GM12865 (cell line): Measurements from ENCODE around the gene SEMA5A.
A peak's percentile ranks its signal among the peaks of the same experiment; 100 is the strongest.
"Not testable (repeated sequence)": the region's sequence is repeated elsewhere in the genome, so short reads cannot be mapped to it uniquely, and the experiment has no call there.

ENCODE experiments used
- DNase-seq: peaks from one replicate; pipeline ENCODE4 v3.0.0; 2010; ENCODE audit warnings: low read depth
- H3K4me3 ChIP-seq: 2 replicates; pipeline ENCODE4 v1.5.1; 2011; ENCODE audit warnings: mild to moderate bottlenecking, low read depth, low read length, control low read depth
- TF ChIP-seq, protein P1 (sequence below): IDR thresholded peaks from 2 replicates; pipeline ENCODE4 v1.5.1; 2011; ENCODE audit warnings: low read length, control low read depth, low read depth, inconsistent platforms; ENCODE audit not compliant: insufficient read depth; ENCODE audit errors: missing control alignments

The SEMA5A gene

DNA sequence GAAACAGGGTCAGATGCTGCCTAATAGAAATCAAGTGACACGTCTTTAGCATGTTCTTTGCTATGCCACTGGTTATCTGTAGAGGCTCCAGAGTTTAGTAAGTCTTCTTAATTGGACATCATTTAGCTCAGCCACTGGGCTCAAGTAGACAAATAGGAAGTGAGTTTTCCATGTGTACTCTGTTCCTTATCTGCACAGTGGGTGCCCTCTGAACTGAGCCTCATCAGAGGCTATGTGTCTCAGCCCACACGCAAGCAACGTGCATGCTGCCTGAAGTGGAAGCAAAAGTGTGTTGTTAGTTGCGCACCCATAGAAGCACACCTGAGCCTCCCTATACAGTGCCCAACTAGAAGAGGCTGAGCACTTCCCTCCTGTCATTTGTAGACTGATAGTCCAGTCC, 134.7 kb downstream of the SEMA5A start:
- no peak for DNase-seq
- TF ChIP-seq, protein P1, sequence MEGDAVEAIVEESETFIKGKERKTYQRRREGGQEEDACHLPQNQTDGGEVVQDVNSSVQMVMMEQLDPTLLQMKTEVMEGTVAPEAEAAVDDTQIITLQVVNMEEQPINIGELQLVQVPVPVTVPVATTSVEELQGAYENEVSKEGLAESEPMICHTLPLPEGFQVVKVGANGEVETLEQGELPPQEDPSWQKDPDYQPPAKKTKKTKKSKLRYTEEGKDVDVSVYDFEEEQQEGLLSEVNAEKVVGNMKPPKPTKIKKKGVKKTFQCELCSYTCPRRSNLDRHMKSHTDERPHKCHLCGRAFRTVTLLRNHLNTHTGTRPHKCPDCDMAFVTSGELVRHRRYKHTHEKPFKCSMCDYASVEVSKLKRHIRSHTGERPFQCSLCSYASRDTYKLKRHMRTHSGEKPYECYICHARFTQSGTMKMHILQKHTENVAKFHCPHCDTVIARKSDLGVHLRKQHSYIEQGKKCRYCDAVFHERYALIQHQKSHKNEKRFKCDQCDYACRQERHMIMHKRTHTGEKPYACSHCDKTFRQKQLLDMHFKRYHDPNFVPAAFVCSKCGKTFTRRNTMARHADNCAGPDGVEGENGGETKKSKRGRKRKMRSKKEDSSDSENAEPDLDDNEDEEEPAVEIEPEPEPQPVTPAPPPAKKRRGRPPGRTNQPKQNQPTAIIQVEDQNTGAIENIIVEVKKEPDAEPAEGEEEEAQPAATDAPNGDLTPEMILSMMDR, result no peak
- no peak overlapping the region for H3K4me3 ChIP-seq

DNA sequence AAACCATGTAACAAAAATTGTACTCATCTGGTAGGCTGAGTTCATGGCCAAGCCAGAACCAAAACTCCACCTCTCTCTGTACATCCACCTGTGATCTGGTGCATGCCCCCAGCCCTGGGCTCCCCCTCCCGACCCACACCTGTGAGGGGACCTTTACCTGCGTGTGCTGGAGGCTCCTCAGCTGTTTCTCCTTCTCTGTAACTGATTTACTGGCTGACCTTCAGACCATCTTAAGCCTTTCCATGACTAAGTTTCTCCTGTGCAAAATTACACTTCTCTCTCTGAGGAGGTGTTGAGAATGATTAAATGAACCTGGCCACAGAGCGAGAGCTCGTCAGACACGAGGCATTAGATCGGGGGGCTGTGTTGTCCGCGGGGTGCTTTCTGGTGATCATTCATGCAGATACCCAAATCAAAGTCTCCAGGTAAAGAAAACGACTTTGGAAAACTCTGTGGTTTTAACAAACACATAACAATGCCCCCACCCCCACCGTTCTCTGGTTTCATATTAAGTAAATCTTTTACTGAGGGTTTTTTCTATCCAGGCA, 136.4 kb downstream of the SEMA5A start:
- DNase-seq, result no peak
- H3K4me3 ChIP-seq, result no peak overlapping the region
- TF ChIP-seq, protein P1, result no peak

DNA sequence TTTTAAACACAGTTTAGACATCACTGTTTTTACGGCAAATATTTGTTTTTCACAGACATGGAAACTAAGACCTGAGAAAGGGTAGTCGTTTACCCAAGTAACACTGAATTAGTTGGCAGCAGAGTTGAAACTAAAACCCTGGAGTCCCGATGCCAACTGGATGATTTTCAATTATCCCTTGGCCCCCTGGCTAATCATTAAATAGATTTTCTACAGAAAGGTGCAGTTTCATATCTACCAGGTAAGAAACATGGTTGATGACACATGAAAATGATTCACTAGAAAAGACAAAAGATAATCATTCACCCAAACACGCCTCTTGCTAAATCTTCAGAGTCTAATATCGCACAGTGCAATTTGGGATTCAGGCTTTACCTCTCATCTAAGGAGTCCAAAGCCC, 136.9 kb downstream of the SEMA5A start:
- TF ChIP-seq, protein P1, result no peak
- DNase-seq, result no peak
- H3K4me3 ChIP-seq, result no peak overlapping the region

DNA sequence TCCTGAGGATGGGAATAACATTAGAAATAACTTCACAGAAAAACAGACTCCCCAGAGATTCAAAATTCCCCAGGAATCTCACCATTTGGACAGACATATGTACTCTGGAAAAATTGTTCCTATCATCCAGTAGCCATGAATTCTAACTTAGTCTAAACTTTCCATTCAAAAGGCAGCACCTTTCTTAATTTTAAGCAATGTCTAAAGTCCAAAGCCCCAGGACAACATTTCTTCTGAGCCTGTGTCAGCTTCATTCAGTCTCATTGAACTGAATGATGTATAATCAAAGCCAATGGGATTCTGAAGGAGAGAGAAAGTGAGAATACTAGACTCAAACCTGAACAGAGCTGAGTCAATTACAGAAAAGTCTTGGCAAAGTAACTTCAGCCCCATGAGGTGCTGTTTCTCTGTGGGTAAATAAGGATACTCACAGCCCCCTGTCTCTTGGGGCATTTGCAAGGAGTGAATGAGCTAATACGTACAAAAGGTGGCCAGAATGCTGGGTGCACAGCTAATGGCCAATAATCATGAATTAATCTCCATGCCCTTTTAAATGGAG, 140.6 kb downstream of the SEMA5A start:
- TF ChIP-seq, protein P1, result no peak
- H3K4me3 ChIP-seq, result no peak overlapping the region
- DNase-seq, result peak; percentile 55

DNA sequence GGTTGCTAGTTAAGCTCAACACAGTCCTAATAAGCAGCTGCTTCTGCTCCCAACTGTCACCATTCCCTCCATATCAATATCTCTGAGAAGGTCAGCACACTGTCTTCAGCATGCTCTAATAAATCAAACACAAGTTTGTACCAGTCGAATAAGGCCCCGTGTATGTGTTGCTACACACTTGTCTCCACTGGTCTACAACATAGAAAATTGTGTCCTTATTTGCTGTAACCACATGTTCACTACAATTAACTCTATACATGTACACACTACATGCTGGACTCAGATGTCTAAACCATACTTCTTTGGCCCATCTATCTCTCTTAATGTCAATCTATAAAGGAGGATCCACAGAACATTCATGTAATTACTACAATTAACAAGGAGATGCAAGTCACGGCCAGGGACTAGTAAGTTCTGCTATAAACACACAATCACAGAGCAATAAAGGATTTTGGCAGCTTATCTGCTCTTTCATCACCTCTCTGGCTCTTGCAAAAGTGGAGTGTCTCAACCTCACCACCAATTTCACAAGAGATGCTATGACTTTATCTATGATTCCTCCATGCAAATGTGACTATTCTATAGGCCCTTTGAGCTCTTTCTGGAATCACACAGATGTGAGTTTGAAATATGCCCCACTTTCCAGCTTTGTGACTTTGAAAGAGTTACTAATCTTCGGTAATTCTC, 143.9 kb downstream of the SEMA5A start:
- TF ChIP-seq, protein P1, result no peak
- no peak overlapping the region for H3K4me3 ChIP-seq
- DNase-seq, result no peak

DNA sequence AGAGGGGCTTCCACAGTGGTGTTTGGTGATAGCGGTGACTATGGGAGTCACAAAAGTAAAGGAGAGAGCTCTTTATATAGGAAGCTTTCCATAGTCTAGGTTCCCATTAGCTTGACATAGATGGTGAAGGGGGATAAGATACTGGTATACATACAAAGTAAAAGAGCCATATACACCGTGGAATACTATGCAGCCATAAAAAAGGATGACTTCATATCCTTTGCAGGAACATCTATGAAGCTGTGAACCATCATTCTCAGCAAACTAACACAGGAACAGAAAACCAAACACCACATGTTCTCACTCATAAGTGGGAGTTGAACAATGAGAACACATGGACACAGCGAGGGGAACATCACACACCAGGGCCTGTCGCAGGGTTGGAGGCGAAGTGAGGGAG, 146.1 kb downstream of the SEMA5A start:
- not testable (repeated sequence) for H3K4me3 ChIP-seq, DNase-seq

DNA sequence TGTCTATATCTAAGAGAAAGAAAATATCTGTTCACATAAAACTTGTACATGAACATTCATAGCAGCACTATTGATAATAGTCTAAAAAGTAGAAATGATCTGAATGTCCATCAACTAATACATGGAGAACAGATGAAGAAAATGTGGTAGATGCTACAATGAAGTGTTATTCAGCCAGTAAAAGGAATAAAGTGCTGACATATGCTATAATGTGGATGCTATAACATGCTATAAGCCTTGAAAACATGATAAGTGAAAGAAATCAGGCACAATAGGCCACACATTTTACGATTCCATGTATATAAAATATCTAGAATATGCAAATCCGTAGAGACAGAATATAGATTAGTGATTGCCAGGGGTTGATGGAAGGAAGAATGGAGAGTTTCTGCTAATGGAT, 146.8 kb downstream of the SEMA5A start:
- TF ChIP-seq, protein P1, result no peak
- H3K4me3 ChIP-seq, result no peak overlapping the region
- no peak for DNase-seq
